ENCODE data around the gene PSMD8.
"Not testable (repeated sequence)": the region's sequence is repeated elsewhere in the genome, so short reads cannot be mapped to it uniquely, and the experiment has no call there.

PSMD8 gene

DNA sequence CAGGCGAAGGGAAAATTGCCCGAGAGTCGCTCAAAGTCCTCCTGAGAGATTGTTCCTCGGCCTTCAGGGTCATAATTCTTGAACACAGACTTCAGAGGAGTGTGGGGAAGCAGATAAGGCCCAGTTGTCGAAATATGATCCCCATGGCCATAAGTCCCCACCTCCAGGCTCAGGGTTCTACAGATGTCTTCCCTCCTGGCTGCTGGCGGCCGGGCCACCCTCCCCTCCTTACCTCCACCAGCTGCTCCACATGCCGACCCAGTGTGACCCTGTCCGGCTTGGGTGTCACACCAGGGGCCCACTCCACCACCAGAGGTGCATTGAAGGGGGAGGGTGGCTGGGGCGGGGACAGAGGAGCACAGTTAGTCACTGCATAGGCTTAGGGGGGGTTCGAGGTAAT, 38.6 kb downstream of the PSMD8 start:
- DNase-seq = no peak

DNA sequence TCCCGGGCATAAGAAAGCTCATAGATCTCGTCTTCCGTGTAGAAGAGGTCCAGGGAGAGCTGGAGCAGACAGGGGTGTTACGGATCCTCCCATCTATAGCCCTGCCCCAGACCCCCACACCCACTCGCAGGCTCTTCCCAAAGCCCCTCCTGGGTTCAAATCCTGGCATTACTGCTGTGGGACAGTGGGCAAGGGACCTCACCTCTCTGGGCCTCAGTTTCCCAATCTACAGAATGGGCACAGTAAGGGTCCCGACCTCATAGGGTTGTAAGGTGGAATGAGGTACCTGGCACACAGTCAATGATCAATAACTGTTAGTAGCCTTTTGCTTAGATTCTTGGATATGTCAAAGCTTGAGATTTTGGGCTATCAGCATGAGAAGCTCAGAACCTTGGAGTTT, 39.0 kb downstream of the PSMD8 start:
- DNase-seq = no peak

DNA sequence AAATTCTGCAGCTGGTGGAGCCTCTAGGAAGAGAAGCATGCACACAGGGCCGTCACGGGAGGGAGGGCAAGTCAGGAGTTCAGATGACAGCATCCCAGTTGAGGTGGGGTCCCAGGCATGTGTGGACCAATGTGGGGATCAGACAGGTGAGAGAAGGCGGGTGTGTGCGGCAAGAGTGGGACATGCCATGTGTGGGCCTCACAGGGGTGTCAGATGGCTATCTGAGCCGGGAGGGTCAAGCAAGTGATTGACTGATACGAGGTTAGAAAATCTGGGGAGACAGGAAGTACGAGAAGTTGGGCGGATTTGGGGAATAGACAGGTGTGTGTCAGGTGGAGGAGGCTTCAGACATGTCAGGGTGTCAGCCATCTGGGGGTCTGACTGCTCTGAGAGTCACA, 42.8 kb downstream of the PSMD8 start:
- no peak for DNase-seq

DNA sequence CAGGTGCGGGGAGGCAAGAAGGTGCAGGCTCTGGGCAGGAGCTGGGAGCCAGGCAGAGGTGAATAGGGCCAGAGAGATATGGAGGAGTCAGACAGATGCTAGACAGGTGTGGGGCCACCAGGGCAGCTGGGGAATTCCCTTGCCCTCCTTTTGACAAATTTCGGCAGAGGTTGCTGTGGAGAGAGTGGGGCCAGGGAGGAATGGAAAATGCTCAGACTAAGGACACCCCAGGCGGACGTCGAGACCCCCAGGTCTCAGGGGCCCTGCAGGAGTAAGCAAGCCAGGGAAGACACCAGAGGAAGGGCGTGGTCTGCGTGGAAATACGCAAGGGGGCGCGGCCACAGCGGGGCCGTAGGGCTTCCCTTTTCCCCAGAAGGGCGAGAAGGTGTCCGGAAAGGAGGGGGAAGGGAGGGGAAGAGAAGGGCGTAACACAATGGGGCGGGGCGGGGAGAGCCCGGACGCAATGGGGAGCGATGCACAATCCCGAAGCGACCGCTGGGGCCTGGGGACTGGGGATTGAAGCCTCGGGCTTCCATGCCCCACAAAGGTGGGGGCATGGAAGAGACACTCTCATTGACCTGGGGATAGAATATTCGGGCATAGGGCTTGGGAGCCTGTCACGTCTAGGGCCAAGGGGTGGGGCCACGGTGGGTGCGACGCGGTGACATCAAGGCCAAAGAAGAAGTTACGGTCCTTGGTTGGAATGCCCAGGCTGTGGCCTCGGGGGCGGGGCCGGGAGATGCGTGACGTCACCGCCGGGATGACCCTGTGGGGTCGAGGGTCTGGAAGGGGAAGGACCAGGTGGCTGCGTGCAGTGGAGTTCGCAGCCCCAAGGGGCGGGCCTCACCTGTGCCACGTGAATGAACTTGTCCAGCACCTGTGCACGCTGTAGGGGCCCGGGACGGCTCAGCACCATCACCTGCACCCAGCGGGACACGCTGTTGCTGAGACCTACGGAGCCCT, 43.5 kb downstream of the PSMD8 start:
- peak; percentile 35 for DNase-seq

DNA sequence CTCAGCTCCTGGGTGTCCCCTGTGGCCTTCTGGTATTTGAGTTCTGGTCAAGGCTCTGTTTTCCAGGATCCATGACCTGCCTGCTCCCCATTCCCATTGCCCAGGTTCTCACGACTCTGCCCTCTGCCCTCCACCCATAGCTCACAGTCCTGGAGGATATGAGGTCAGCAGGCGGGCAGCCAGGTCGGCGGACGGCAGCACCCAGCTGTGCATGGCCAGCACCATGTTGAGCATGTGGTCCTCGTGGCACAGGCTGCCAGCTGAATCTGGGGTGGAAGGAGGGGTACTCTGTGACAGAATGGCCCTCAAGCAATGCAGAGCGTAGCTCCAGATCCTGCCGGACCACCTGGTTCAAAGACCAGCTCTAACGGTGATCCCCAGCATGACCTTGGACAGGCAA, 46.6 kb downstream of the PSMD8 start:
- no peak for DNase-seq

DNA sequence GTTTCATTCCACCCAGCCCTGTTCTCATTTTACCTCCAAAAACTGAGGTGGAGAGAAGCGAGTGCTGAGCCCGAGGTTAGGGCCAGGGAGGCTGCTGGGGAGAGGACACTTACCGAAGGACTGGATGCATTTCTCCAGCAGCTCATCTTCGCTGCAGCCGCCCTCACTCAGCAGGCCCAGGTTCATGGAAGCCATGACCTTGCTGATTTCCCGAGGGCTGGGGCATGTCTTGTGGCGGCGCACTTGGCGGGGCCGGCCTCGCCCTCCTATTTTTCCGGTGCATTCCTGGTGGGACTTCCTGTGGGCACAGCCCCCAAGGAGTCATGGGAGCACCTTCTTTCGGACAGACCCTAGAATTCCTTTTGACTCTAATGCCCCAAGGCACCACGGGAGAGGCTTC, 47.5 kb downstream of the PSMD8 start:
- DNase-seq = no peak

DNA sequence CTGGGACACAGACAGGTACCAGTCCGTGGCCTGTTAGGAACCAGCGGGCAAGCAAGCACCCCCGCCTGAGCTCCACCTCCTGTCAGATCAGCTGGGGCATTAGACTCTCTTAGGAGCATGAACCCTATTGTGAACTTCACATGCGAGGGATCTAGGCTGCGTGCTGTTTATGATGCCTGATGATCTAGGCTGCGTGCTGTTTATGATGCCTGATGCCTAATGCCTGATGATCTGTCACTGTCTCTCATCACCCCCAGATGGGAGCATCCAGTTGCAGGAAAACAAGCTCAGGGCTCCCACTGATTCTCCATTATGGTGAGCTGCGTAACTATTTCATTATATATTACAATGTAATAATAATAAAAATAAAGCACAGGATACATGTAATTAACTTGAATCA, 48.1 kb downstream of the PSMD8 start:
- DNase-seq = no peak

GRCh38 chr19:38424272-38424671, 49.9 kb downstream of the PSMD8 start:
- DNase-seq = no peak

- no peak for DNase-seq
Observed at GRCh38 chr19:38425222-38425809, 50.9 kb downstream of the PSMD8 start.

GRCh38 chr19:38425810-38426466, 51.6 kb downstream of the PSMD8 start, which contains the start of gene RASGRP4:
TSS of gene RASGRP4 (minus strand) at chr19:38426219. CDS start at chr19:38426091, 128 bp downstream.
- DNase-seq = no peak

- not testable (repeated sequence) for DNase-seq
Observed at GRCh38 chr19:38427035-38427677, 52.8 kb downstream of the PSMD8 start.

- no peak for DNase-seq
Observed at GRCh38 chr19:38429055-38429810, 54.9 kb downstream of the PSMD8 start.

DNA sequence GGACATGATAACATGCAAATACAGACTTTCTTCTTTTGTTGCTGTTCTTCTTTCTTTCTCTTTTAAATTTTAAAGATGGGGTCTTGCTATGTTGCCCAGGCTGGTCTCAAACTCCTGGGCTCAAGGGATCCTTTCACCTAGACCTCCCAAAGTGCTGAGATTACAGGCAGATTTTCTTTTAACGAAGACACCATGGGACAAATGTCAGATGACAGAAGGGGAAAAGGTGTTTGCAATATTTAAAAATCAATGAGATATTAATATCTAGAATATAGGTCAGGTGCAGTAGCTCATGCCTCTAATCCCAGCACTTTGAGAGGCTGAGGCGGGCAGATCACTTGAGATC, 55.4 kb downstream of the PSMD8 start:
- DNase-seq = no peak

DNA sequence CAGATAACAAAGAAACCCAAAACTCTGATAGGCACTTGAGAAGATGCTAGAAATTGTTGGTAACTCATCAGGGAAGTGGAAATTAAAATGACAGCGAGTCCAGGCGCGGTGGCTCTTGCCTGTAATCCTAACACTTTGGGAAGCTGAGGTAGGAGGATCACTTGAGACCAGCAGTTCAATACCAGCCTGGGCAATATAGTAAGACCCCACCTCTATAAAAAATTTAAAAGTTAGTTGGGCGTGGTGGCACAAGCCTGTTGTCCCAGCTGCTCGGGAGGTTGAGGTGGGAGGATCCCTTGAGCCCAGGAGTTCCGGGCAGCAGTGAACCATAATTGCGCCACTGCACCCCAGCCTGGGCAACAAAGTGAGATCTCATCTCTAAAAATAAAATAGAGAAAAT, 56.6 kb downstream of the PSMD8 start:
- DNase-seq = no peak

DNA sequence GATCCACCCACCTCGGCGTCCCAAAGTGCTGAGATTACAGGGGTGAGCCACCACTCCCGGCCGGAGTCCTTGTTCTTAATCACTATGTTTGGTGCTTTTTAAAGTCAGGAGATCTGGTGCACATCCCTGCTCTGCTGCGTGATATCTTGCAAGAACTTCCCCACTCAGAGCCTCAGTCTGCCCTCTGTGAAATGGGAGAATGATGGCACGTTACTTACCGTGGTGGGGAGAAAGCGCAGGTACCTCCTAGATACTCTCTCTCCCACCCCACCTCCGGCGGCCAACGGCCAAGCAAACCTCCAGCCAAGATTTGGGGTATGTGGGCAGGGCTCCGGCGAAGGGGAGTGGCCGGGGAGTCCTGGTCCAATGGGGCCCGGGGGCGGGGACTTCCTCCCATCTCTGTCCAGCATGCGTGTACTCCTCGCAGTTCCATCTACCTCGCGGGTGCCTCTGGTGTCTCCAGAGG, 58.9 kb downstream of the PSMD8 start, which contains the start of gene RYR1:
Gene RYR1 (plus strand): TSS at position 424 of the 466 bp plus-strand sequence. CDS start 139 bp downstream, outside the sequence.
- DNase-seq = peak; percentile 16

Data from activated gamma-delta T cell treated with Interleukin-2 at 50 U/mL for 16 hours (primary cell).